HK-2 (cell line): ENCODE measurements around the gene SLC7A5.
A peak's percentile ranks its signal among the peaks of the same experiment; 100 is the strongest.
"Not testable (repeated sequence)": the region's sequence is repeated elsewhere in the genome, so short reads cannot be mapped to it uniquely, and the experiment has no call there.

Experiments
- DNase-seq: peaks from one replicate; pipeline ENCODE4 v3.0.0-alpha.2; 2018; ENCODE audit not compliant: unreplicated experiment

SLC7A5 gene

GRCh38 chr16:87822108-87822970 is 47.0 kb downstream of the SLC7A5 start:
- no peak for DNase-seq

- no peak for DNase-seq
These were observed 47.8 kb downstream of the SLC7A5 start for GRCh38 chr16:87821376-87822107.

- no peak for DNase-seq
These were observed 49.3 kb downstream of the SLC7A5 start for GRCh38 chr16:87819983-87820382.

- no peak for DNase-seq
These were observed 50.0 kb downstream of the SLC7A5 start for GRCh38 chr16:87819282-87819681.

- DNase-seq: no peak
These were observed 50.7 kb downstream of the SLC7A5 start for GRCh38 chr16:87818533-87819161.

GRCh38 chr16:87817910-87818309 is 51.4 kb downstream of the SLC7A5 start:
- no peak for DNase-seq

GRCh38 chr16:87817370-87817769 is 51.9 kb downstream of the SLC7A5 start:
- DNase-seq: not testable (repeated sequence)

GRCh38 chr16:87816507-87817100 is 52.7 kb downstream of the SLC7A5 start:
- DNase-seq: no peak

- DNase-seq: no peak
These were observed 53.7 kb downstream of the SLC7A5 start for GRCh38 chr16:87815567-87815966.

GRCh38 chr16:87812200-87812656 is 57.1 kb downstream of the SLC7A5 start:
- DNase-seq: no peak

- not testable (repeated sequence) for DNase-seq
These were observed 57.9 kb downstream of the SLC7A5 start for GRCh38 chr16:87811454-87811853.

GRCh38 chr16:87809150-87809902 is 60.0 kb downstream of the SLC7A5 start:
- no peak for DNase-seq

GRCh38 chr16:87808108-87808507 is 61.2 kb downstream of the SLC7A5 start:
- no peak for DNase-seq

GRCh38 chr16:87806641-87807546 is 62.4 kb downstream of the SLC7A5 start:
- DNase-seq: peak; percentile 57

GRCh38 chr16:87806261-87806640 is 63.1 kb downstream of the SLC7A5 start:
- DNase-seq: no peak

GRCh38 chr16:87803385-87803784 is 65.9 kb downstream of the SLC7A5 start:
- DNase-seq: no peak

GRCh38 chr16:87802670-87803069 is 66.6 kb downstream of the SLC7A5 start:
- DNase-seq: no peak

- DNase-seq: no peak
These were observed 67.5 kb downstream of the SLC7A5 start for GRCh38 chr16:87801679-87802259.

GRCh38 chr16:87800497-87800896 is 68.8 kb downstream of the SLC7A5 start:
- no peak for DNase-seq

GRCh38 chr16:87795336-87795735 is 74.0 kb downstream of the SLC7A5 start:
- no peak for DNase-seq
